Left hindlimb (tissue), 1 donor: ENCODE results near the gene PCMTD2.
"Not testable (repeated sequence)": the region's sequence is repeated elsewhere in the genome, so short reads cannot be mapped to it uniquely, and the experiment has no call there.

ENCODE experiments used
- DNase-seq: peaks from one replicate; pipeline ENCODE4 v3.0.0-alpha.2; 2018

The PCMTD2 gene

DNA sequence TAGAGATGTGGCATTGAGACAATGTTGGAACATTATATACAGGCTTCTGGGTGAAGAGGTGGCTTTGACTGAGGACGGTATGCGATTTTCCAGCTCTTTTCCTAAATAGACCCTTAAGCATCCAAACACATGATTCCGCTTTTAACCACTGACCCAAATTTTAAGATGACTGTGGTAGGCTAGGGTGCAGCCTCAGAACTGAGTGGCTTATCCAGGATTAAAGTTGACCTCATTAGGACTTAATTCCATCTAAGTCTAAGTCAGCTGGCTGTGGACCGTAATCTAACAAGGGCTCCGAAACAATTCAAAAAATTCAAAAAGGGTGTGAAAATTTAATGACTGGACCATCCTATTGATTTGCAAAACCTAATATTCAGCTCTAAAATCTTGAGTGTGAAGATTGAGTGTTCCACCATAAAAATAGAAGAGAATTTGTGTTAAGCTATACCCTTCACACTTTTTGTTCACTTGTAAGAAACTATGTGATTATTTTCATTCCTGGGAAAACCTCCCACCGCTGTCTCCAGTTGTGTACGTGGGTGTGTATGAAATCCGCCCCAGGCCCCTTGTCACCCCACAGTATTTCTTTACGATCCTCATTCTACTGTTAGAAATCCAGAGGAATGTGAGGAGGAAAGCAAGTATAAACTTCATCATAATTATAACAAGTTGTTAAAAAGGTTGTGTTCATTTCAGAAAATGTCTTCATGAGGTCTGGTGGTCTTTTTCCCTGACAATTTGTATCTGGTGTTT, 2.7 kb downstream of the PCMTD2 start:
- no peak for DNase-seq

DNA sequence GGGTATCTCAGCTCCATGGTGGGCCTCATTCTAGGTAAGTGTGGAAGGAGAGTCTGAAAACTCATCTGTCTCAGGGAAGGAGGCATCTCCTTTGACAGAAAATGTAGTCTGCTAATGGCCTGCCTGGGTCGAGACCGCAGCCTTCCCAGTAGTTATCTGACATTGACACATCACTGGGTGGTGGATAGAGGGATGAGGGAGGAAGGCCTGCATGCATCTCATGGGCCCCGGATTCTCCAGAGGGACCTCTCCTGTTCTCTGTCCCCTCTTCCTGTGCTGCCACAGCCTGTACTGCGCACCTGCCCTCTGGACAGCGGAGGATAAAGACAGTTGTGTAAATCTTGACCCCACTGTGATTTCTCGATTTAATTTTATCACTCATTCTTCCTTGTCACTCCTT, 4.7 kb downstream of the PCMTD2 start:
- DNase-seq, result no peak

DNA sequence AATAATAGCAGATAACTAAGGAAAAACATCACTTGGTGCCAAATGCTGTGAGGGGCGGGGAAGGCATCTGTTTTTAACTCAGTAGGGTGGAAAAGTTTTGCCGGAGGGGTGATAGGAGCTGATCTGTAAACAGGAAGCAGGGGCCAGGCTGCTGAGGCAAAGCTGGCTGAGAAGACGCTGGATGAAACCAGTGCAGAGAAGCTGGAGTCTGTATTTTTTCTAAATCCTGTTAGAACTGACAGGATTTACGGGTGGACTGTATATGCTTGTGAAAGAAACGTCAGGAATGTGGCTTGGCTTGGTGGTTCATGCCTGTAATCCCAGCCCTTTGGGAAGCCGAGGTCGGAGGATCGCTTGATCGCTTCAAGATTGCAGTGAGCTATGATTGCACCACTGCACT, 5.6 kb downstream of the PCMTD2 start:
- no peak for DNase-seq

DNA sequence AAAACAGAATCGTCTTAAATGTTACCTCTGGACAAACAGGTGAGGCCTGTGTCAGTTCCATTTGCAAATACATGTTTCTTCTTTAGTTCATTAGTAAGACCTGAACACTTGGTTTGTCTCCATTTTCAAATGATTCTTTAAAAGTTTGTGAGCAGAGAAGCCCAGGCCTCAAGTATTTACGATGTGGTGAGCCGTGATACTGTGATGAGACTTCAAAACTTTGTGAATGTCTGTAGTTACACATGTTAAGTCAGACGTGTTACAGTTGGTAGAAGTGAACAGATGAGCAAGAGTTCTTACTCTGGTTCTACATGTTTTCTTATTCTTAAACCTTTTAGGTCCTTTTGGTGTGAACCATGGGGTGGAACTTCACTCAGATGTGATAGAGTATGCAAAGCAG, 8.5 kb downstream of the PCMTD2 start:
- no peak for DNase-seq

DNA sequence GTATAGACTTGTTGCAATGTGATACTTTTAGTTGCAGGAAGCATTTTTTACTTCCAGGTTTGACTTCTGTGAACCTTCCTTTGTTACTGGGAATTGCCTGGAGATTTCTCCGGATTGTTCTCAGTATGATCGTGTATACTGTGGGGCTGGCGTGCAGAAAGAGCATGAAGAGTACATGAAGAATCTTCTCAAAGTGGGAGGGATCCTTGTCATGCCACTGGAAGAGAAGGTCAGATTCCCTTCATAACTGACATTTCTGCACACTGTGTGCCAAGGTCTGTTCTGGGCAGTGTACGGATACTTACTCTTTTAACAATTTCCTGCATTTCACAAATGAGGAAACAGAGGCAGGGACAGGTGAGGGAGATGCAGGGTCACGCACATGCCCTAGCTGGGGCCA, 9.7 kb downstream of the PCMTD2 start:
- DNase-seq, result no peak

DNA sequence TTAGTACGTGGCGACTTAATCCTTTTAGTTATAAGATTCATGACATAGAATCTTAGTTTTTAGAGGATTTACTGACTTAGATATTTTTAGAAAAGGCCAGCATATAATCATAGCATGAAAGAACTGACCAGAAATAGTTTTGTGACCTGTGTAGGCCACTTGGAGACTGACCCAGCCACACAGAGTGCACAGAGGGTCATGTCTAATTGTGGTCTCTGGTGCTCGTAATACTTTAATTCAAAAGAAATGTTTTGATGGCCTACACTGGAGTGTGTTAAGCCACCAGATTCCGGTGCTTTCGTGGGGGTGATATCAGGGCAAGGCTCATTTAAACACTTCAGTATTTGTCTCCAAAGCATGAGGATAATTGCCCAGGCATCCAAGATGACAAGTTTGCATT, 11.4 kb downstream of the PCMTD2 start:
- no peak for DNase-seq

DNA sequence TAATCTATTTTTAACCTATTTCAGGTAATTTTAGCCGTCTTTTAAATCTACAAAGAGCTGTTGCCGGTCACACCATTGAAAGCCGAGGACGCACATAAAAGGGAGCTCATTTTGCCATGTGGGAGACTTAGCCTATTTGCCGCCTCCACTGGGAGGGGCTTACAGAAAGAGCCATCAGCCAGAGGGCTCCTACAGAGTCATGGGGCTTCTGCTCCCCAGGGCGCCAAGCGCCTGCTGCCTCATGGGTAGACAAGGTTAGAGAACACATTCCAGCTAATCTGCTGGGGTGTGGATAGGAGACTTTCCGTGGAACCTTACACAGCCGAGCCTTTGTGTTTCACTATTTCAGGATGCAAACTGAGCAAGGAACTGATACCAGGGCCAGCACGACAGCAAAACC, 12.6 kb downstream of the PCMTD2 start:
- DNase-seq, result no peak

DNA sequence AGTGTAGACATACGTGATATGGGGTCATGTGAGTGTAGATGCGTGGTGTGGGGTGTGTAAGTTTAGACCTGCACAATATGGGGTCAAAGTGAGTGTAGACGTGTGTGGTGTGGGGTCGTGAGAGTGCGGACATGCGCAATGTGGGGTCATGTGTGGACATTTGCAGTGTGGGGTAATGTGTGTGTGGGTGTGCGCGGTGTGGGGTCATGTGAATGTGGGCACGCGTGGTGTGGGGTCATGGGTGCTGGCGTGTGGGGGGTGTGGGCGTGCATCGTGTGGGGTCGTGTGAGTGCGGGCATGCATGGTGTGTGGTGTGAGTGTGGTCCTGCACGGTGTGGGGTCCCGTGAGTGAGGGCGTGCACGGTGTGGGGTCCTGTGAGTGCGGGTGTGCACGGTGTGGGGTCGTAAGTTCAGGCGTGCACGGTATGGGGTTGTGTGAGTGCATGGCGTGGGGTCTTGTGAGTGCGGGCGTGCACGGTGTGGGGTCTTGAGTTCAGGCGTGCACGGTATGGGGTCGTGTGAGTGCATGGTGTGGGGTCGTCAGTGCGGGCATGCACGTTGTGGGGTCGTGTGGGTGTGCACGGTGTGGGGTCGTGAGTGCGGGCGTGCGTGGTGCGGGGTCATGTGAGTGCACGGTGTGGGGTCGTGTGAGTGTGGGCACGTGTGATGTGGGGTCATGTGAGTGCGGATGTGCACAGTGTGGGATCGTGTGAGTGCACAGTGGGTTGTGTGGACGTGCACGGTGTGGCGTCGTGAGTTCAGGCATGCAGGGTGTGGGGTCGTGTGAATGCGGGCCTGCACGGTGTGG, 14.3 kb downstream of the PCMTD2 start:
- DNase-seq, result no peak

DNA sequence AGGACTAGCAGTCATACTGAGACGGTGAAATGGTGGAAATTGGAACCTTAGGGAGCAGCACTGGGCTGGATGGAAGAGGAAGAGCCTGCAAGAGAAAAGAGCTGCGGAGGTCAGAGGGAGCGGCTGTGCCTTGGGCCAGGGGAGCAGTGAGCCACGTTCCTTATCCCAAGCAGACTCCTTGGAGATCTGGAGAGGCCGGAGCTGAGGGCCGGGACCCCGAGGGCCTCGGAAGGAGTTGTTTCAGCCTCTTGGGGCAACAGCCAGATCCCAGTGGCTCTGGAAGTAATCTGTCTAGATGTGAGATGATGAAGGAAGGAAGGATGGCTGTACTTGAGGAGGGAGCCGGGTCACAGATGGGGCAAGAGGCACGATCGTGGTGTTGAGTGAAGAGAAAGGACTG, 16.1 kb downstream of the PCMTD2 start:
- DNase-seq, result no peak

DNA sequence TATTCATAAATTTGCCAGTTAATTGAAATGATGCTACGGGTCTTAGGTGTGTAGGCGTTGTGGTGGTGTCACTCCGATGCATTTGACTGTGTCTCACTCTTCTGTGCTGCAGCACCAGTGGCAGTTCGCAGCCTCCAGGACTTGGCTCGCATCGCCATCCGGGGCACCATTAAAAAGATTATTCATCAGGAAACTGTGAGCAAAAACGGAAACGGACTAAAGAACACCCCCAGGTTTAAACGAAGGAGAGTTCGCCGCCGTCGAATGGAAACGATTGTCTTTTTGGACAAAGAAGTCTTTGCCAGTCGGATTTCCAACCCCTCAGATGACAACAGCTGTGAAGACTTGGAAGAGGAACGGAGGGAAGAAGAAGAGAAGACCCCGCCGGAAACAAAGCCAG, 17.6 kb downstream of the PCMTD2 start:
- no peak for DNase-seq

DNA sequence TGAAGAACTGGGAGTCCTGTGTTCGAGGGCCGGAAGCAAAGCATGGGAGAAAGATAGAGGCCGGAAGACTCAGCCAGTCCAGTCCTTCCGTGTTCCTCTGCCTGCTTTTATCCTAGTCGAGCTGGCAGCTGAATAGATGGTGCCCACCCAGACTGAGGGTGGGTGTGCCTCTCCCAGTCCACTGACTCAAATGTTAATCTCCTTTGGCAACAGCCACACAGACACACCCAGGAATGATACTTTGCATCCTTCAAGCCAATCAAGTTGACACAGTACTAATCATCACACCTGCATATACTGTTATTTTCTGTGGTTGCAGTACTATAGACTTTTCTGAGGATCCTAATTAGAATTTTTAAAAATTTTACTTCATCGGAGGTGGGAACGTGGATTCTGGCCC, 21.3 kb downstream of the PCMTD2 start:
- no peak for DNase-seq

DNA sequence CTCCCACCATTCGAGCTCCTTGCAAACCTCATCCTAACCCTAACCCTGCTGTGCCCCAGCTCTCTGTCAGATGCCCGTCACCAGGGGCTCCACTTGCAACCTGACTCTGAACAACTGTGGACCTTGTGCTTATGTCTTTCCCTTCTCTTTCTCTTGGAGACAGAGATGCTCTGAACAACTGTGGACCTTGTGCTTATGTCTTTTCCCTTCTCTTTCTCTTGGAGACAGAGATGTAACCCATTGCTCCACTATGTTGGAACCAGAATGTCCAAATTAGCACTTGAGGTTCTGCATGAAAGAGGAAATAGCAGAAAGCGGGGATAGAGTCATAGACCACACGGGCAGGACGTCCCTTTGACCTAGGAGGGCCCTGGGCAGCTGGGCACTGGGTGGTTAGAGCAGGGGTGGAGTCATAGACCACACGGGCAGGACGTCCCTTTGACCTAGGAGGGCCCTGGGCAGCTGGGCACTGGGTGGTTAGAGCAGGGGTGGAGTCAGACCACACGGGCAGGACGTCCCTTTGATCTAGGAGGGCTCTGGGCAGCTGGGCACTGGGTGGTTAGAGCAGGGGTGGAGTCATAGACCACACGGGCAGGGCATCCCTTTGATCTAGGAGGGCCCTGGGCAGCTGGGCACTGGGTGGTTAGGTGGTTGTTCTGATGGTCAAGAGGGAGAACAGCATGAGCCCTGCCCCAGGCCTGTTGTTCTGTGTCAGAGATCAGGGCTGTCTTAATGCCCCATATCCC, 22.2 kb downstream of the PCMTD2 start:
- DNase-seq, result peak; percentile 56

DNA sequence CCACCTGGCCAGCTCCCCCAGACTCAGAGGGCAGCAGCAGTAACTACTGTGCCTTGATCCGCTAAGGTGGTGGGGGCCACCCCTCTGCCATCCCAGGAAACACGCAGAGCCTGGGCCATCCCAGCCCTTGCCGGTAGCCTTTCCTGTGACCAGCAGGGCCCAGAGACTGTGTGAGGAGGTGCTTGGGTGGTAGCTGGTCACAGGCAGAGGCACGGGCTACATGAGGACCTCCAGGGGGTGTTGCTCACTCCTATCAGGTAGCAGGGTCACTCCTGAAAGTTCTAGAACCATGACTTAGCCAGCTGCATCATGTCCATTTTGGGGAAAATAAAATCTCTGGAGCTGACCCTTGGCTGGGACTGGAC, 22.8 kb downstream of the PCMTD2 start:
- no peak for DNase-seq

DNA sequence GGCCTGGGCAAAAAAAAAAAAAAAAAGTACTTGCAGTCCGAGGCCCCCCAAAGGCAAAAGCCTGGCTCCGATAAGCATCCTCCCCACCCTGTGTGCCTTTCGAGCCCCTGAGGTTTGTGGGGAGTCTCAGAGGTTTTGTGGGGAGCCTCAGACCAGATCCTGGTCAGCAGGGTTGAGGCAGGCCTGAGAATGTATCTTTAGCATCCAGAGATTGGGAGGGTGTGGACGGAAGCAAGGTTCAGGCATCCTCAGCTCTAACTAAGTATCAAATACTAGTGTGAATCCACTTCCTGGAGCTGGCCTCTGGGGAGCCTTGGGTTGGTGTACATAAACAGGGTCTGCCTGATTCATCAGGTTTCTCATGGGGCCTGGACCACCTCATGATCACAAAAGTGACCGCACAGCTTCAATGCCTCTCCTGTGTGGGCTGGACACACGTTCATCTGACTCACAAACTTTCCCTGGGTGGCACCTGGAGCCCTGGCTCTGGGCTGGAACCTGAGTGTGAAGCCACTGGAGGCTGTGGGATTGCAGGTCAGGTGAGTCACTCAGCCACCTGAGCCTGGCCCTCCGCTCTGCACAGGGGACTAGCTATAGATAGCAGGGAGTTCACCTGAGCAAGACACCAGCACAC, 24.4 kb downstream of the PCMTD2 start:
- DNase-seq, result no peak

DNA sequence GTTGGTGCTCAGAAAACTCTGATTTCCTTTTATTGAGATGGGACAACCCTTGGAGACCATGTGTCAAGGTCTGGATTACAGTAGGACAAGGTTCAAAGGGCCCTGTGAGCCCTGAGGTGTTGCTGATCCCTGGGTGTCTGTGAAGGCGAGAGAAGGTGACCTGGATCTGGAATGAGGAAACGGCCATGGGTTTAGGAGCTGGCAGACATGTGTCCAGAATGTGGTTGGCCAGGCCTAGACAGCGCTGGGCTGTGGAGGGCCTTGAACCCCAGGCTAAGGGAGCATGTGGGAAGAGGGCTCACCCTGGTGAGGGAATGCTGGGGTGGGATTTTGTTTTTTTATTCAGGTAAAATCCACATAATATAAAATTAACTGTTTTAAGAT, 24.9 kb downstream of the PCMTD2 start:
- no peak for DNase-seq

DNA sequence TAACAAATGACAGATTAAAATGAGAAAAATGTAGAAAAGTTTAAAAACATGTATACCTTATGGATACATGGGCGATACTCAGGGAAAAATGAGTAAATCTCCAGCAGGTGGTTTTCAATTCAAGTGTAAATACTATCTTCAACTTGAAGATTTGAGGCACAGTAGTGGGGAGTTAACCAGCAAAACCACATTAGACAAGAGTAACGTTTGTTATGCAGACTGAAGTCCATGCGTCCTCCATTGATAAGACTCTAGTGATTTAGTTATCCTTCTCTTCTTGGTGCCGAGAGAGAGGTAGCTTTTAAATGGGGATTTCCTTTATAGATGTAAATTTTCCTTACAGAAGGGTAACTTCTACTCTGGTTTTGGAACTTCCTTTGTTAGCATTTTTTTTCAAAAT, 28.1 kb downstream of the PCMTD2 start:
- DNase-seq, result no peak

DNA sequence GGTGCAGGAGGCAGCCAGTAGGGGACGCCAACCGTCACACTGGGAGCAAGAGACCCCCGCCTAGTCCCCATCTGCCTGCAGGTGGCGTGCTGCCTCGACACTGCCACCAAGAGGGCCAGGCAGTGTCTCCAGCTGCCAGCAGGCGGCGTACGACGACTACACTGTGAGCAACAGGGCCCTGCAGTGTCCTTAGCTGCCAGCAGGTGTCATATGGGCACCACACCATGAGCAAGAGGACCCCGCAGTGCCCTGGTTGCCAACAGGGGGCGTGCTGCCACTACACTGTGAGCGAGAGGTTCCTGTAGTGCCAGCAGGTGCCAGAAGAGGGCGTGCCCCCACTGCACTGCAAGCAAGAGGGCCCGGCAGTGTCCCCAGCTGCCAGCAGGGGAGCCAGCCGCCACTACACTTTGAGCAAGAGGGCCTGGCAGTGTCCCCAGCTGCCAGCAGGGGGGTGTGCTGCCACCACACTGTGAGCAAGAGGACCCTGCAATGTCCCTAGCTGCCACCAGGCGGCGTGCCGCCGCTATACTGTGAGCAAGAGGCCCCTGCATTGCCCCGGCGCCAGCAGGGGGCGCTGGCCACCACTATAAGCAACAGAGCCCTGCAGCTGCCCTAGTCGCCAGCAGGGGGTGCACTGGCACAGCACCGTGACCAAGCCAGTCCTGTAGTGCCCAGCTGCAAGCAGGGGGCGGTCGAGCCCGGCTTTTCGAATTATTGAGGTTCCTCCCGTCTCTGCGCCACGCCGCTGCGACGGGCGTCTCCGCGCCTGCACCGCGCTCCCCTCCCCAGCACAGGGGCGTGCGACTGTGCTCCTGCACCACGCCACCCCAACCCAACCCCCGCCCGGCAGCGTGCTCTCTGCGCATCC, 30.3 kb downstream of the PCMTD2 start:
- DNase-seq, result not testable (repeated sequence)

DNA sequence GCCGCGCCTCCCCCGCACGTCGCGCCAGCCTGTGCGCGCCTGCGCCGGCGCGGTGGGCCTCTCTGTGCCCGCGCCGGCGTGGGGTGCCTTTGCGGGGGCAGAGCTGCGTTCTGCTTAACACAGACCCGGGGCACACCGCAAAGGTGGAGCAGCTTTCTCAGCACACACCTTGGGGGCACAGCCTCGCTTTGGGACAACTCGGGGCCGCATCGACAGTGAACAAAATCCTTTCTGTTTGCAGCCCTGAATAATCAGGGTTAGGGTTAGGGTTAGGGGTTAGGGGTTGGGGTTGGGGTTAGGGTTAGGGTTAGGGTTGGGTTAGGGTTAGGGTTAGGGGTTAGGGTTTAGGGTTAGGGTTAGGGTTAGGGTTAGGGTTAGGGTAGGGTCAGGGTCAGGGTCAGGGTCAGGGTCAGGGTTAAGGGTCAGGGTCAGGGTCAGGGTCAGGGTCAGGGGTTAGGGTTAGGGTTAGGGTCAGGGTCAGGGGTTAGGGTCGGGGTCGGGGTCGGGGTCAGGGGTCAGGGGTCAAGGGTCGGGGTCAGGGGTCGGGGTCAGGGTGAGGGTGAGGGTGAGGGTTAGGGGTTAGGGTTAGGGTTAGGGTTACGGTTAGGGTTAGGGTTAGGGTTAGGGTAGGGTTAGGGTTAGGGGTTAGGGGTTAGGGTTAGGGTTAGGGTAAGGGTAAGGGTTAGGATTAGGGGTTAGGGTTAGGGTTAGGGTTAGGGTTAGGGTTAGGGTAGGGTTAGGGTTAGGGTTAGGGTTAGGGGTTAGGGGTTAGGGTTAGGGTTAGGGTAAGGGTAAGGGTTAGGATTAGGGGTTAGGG, 31.1 kb downstream of the PCMTD2 start:
- DNase-seq, result not testable (repeated sequence)

DNA sequence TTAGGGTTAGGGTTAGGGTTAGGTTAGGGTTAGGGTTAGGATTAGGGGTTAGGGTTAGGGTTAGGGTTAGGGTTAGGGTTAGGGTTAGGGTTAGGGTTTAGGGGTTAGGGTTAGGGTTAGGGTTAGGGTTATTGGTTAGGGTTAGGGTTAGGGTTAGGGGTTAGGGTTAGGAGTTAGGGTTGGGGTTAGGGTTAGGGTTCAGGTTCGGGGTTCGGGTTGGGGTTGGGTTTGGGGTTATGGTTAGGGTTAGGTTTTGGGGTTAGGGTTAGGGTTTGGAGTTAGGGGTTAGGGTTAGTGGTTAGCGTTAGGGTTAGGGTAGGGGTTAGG, 31.7 kb downstream of the PCMTD2 start:
- DNase-seq, result not testable (repeated sequence)

DNA sequence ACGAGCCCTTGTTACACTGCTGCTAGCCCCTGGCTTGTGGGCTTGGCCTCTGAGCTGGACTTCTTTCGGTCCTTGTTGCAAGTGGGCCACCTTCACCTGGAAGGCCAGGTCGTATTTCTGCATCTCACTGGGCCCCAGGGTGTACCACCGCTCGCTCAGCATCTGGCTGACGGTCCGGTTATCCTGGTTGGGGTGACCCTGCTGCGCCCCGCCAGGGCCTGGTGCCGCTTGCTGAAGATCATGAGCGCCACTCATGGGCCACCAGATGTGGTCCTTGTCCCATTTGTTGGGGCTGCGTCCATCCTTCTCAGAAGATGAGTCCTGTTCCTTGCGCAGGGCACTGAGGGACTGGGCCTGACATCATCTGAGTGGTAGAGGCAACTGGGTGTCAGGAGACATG, 36.6 kb downstream of the PCMTD2 start:
- DNase-seq, result not testable (repeated sequence)

DNA sequence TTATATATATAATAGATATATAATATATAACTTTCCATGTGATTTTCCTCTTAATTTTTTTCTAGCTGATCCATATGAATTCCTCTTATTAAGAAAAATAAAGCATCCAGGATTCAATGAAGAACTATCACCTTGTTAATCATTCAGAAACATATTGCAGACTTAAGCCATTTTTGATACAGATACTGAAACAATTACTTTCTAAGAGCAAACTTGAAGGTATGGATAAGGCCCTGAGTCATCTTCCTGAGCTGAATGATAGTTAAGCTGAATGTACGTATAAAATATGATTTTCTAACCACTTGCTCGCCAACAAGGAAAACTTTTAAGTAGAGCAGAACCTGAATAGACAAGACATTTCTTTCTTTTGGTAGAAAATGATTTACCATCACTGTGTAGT, 47.5 kb downstream of the PCMTD2 start:
- DNase-seq, result not testable (repeated sequence)

DNA sequence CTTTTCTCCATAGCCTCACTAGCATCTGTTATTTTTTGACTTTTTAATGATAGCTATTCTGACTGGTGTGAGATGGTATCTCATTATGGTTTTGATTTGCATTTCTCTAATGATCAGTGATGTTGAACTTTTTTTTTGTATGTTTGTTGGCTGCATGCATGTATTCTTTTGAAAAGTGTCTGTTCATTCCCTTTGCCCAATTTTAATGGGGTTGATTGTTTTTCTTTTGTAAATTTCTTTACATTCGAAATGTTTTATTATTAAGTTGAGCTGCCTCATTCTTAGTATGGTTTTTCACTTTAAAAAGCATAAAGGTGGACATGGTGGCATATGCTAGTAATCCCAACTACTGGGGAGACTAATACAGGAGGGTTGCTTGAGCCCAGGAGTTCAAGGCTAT, 58.2 kb downstream of the PCMTD2 start:
- not testable (repeated sequence) for DNase-seq
